Measurements from ENCODE around the gene ARPP21.

GRCh38 chr3:35643495-35643894, 4.2 kb downstream of the ARPP21 start:
- TF ChIP-seq CTCF (IDR thresholded peaks at IDR 0.05) (no peak), POLR2A (IDR thresholded peaks at IDR 0.05) (no peak), POLR2AphosphoS5 (IDR thresholded peaks at IDR 0.05) (no peak)

Data from suprapubic skin (tissue), 4 donors.